DOHH2 (cell line): ENCODE measurements around the gene CA7.

Experiments used
- H3F3A ChIP-seq: fragments of 200-600 bp; sonication (generic), shearing (Covaris generic); 2 replicates; pipeline ENCODE4 v1.6.0; 2016; ENCODE audit warnings: antibody characterized with exemption, mild to moderate bottlenecking; ENCODE audit not compliant: control insufficient read depth, insufficient read depth
- H3K27ac ChIP-seq: fragments of 200-600 bp; sonication (generic); 2 replicates; pipeline ENCODE4 v1.5.1; 2014; ENCODE audit warnings: low read depth, mild to moderate bottlenecking, low read length, moderate library complexity
- H3K27me3 ChIP-seq: fragments of 200-600 bp; sonication (generic); 2 replicates; pipeline ENCODE4 v1.6.1; 2014; ENCODE audit warnings: mild to moderate bottlenecking, low read length, mixed read lengths; ENCODE audit not compliant: control insufficient read depth
- H3K36me3 ChIP-seq: fragments of 200-600 bp; sonication (generic); 2 replicates; pipeline ENCODE4 v1.6.1; 2014; ENCODE audit warnings: mild to moderate bottlenecking, low read length, moderate library complexity, mixed read lengths; ENCODE audit not compliant: control insufficient read depth
- H3K4me1 ChIP-seq: fragments of 200-600 bp; sonication (generic); 2 replicates; pipeline ENCODE4 v1.6.1; 2014; ENCODE audit warnings: mild to moderate bottlenecking, low read length, mixed read lengths; ENCODE audit not compliant: control insufficient read depth
- H3K4me2 ChIP-seq: fragments of 200-600 bp; sonication (generic); 2 replicates; pipeline ENCODE4 v1.6.0; 2014; ENCODE audit warnings: mild to moderate bottlenecking, low read length, moderate library complexity
- H3K4me3 ChIP-seq: fragments of 200-600 bp; sonication (generic); 2 replicates; pipeline ENCODE4 v1.5.1; 2014; ENCODE audit warnings: mild to moderate bottlenecking, low read length, mixed read lengths
- H3K79me2 ChIP-seq: fragments of 200-600 bp; sonication (generic); 2 replicates; pipeline ENCODE4 v1.6.1; 2014; ENCODE audit warnings: mild to moderate bottlenecking, low read length, mixed read lengths; ENCODE audit not compliant: control insufficient read depth
- H3K9me2 ChIP-seq: fragments of 200-600 bp; sonication (generic); replicated peaks from 2 replicates; pipeline ENCODE4 v1.6.1; 2014; ENCODE audit warnings: mild to moderate bottlenecking, low read length, mixed read lengths; ENCODE audit not compliant: control insufficient read depth
- H3K9me3 ChIP-seq: fragments of 200-600 bp; sonication (generic); 2 replicates; pipeline ENCODE4 v1.6.1; 2014; ENCODE audit warnings: antibody characterized with exemption, low read length, mixed read lengths; ENCODE audit not compliant: control insufficient read depth, insufficient read depth
- H4K20me1 ChIP-seq: fragments of 200-600 bp; sonication (generic); 2 replicates; pipeline ENCODE4 v1.6.0; 2014; ENCODE audit warnings: low read depth, mild to moderate bottlenecking, antibody characterized with exemption, low read length, moderate library complexity; ENCODE audit not compliant: control insufficient read depth, insufficient read depth
- CTCF ChIP-seq: fragments of 200-600 bp; sonication (generic); IDR thresholded peaks from one replicate; pipeline ENCODE4 v1.5.1; 2014; ENCODE audit warnings: antibody characterized with exemption, mild to moderate bottlenecking, low read depth, low read length; ENCODE audit not compliant: poor library complexity, severe bottlenecking
- EZH2phosphoT487 ChIP-seq: fragments of 200-600 bp; sonication (generic); IDR thresholded peaks from 2 replicates; pipeline ENCODE4 v1.6.1; 2017; ENCODE audit warnings: borderline replicate concordance, mild to moderate bottlenecking, antibody characterized with exemption, low read length, moderate library complexity, mixed read lengths

CA7 gene

DNA sequence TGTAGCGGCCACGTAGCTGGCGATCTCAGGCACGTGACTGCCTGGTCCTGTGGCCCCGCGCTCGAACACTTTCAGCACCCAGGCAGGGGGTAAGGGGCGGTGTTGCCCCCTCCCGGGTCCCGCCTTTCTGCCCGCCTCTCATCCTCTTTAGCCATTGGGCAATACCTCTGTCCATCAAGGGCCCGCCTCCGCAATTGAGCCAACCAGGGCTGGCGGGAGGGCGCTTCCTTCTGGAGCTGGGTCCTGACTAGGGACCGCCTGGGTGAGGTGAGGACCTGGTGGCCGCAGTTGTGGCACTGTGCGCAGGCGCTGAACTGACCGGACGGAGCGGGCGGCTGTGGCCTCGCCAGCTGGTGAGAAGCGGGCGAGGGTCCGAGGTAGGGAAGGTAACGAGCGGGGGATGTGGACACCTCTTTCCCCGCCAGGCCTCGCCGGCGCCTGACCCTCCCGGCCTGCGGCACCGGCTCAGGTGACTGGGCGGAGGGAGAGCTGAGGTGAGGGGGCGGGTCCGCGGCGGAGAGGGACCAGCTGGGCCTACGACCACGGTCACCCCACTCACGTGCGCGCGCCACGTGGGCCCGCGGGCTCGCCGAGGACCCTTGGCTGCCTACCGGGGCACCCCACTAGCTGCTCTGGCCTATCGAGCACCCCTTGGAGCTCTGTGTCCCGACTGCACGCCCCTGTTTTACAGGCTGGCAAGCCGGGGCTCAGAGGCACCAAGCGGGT, 36.2 kb downstream of the CA7 start, which contains the start of gene PDP2:
Gene PDP2, plus strand, starts transcription at position 228 of the 726 bp plus-strand sequence. CDS start 3,770 bp downstream, outside the sequence.
- no peaks in the 10 kb centered on the region for H3K27me3 ChIP-seq
- no peaks in the 10 kb centered on the region for H3K9me3 ChIP-seq
- TF ChIP-seq EZH2phosphoT487: no peak
- no peak for TF ChIP-seq CTCF
- H3K4me3 ChIP-seq: peak within 1 kb of the TSS; percentile 88
- peak within 1 kb of the TSS; percentile 81 for H3K4me2 ChIP-seq
- H4K20me1 ChIP-seq: no peaks in the 10 kb centered on the region
- H3K36me3 ChIP-seq: peaks cover 13% of the 10 kb centered on the region
- H3K79me2 ChIP-seq: peaks cover 24% of the 10 kb centered on the region
- no peak within 1 kb of the TSS for H3K27ac ChIP-seq
- H3K9me2 ChIP-seq: no peaks in the 10 kb centered on the region
- H3K4me1 ChIP-seq: peaks cover 38% of the 10 kb centered on the region
- H3F3A ChIP-seq: no peaks in the 10 kb centered on the region; the same call in 1 of the 2 replicates

- H3F3A ChIP-seq: no peaks in the 10 kb centered on the region; the same call in 1 of the 2 replicates
- H3K4me3 ChIP-seq: peak overlapping the region; percentile 88
- no peak overlapping the region for H3K27ac ChIP-seq
- no peaks in the 10 kb centered on the region for H3K27me3 ChIP-seq
- TF ChIP-seq CTCF (no peak), EZH2phosphoT487 (no peak)
- H3K36me3 ChIP-seq: peaks cover 17% of the 10 kb centered on the region
- peaks cover 24% of the 10 kb centered on the region for H3K79me2 ChIP-seq
- no peaks in the 10 kb centered on the region for H3K9me3 ChIP-seq
- H4K20me1 ChIP-seq: no peaks in the 10 kb centered on the region
- H3K9me2 ChIP-seq: no peaks in the 10 kb centered on the region
- H3K4me1 ChIP-seq: peaks cover 33% of the 10 kb centered on the region
- peak overlapping the region; percentile 81 for H3K4me2 ChIP-seq
These were observed 36.8 kb downstream of the CA7 start for GRCh38 chr16:66881014-66881417.

DNA sequence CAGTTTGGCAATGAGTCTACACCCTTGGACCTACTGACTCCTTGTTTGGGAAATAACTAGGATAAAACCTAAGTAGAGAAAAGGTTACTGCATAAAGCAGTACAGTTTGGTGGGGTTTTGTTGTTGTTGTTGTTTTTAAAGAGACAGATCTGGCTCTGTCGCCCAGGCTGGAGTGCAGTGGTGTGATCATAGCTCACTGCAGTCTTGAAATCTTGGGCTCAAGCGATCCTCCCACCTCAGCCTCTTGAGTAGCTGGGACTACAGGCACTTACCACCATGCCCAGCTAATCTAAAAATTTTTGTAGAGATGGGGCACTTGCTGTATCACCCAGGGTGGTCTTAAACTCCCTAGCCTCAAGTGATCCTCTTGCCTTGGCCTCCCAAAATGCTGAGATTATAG, 37.3 kb downstream of the CA7 start:
- H3K4me3 ChIP-seq: peak overlapping the region; percentile 88
- H4K20me1 ChIP-seq: no peaks in the 10 kb centered on the region
- no peaks in the 10 kb centered on the region for H3F3A ChIP-seq
- H3K79me2 ChIP-seq: peaks cover 25% of the 10 kb centered on the region
- H3K27me3 ChIP-seq: no peaks in the 10 kb centered on the region
- peaks cover 28% of the 10 kb centered on the region for H3K4me1 ChIP-seq
- H3K4me2 ChIP-seq: peak overlapping the region; percentile 81
- H3K36me3 ChIP-seq: peaks cover 20% of the 10 kb centered on the region
- no peaks in the 10 kb centered on the region for H3K9me3 ChIP-seq
- no peak overlapping the region for H3K27ac ChIP-seq
- H3K9me2 ChIP-seq: no peaks in the 10 kb centered on the region
- TF ChIP-seq EZH2phosphoT487 (no peak), CTCF (no peak)
